Activated T-helper 17 cell treated with anti-CD3 and anti-CD28 coated beads, Interleukin-2, amount 50 U/mL, for 72 hours (primary cell): ENCODE results near the gene KRT79. TPM values are rescaled to one million over a fixed set of nuclear protein-coding genes. Genes with fewer than 3 reads are reported as not detected.

Source experiments
- ATAC-seq: fragments of 150-1000 bp; cut with Tn5 transposase; replicated peaks from 2 replicates; pipeline ENCODE4 v1.10.0; 2021; ENCODE audit warnings: mild to moderate bottlenecking, moderate library complexity
- H3K27ac Mint-ChIP-seq: one replicate; pipeline ENCODE4 v1.8.0; 2022; ENCODE audit warnings: mixed read lengths
- H3K27me3 Mint-ChIP-seq: one replicate; pipeline ENCODE4 v1.8.0; 2022; ENCODE audit warnings: mixed read lengths
- H3K36me3 Mint-ChIP-seq: one replicate; pipeline ENCODE4 v1.8.0; 2022; ENCODE audit warnings: low read depth, mild to moderate bottlenecking, mixed read lengths
- H3K4me1 Mint-ChIP-seq: one replicate; pipeline ENCODE4 v1.8.0; 2022; ENCODE audit warnings: mixed read lengths
- H3K4me3 Mint-ChIP-seq: one replicate; pipeline ENCODE4 v1.8.0; 2022; ENCODE audit warnings: mild to moderate bottlenecking, mixed read lengths
- H3K9me3 Mint-ChIP-seq: one replicate; pipeline ENCODE4 v1.8.0; 2022; ENCODE audit warnings: mixed read lengths
- total RNA-seq, 2 donors: library from RNA; stranded (reverse); gene quantifications; one replicate each; pipeline ENCODE4 v1.2.3, GENCODE V29; 2022

The KRT79 gene
- total RNA-seq, 2 donors from 2014 or later, result 0.82 TPM; not detected in 1

DNA sequence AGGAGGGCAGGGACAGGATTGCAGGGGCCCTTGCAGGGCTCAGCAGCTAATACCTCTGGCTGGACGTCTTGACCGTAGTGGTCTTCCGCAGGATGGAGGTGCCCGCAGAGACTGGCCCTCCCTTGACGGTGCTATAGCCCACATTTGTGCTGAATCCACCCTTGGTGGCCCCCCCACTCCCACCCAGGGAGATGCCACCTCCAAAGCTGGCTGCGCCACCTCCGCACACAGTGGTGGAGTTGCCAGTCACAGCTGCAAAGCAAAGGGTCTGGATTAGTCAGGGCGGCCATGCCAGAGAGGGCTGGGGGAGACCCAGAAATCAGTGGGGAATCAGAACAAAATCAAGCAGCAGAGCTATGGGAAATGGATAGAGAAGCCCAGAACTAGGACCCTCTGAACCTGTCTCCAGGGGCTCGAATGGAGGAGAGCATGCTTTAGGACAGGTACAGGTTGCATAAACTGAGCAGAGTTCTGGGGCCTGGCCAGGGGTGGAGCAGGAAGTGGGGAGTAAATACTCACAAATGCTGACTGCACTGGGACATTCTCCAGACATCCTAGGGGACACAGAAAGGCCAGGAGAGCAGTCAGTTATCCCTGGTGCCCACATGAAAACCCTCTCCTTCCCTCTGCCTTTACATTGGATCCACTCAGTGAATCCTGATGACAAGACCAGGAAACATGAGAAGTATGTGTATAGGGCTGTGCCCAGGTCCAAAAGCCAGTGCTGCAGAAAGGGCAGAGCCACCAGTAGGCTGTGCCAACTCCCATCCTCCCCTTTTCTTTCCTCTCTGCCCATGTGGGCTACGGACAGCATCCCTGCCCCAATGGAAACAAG lies 12.1 kb downstream of the KRT79 start:
- H3K36me3 Mint-ChIP-seq, result no peaks in the 10 kb centered on the region
- ATAC-seq, result no peak
- no peak overlapping the region for H3K4me3 Mint-ChIP-seq
- H3K27ac Mint-ChIP-seq, result peak overlapping the region; percentile 41
- peaks cover 17% of the 10 kb centered on the region for H3K27me3 Mint-ChIP-seq
- H3K9me3 Mint-ChIP-seq, result no peaks in the 10 kb centered on the region
- H3K4me1 Mint-ChIP-seq, result no peaks in the 10 kb centered on the region

DNA sequence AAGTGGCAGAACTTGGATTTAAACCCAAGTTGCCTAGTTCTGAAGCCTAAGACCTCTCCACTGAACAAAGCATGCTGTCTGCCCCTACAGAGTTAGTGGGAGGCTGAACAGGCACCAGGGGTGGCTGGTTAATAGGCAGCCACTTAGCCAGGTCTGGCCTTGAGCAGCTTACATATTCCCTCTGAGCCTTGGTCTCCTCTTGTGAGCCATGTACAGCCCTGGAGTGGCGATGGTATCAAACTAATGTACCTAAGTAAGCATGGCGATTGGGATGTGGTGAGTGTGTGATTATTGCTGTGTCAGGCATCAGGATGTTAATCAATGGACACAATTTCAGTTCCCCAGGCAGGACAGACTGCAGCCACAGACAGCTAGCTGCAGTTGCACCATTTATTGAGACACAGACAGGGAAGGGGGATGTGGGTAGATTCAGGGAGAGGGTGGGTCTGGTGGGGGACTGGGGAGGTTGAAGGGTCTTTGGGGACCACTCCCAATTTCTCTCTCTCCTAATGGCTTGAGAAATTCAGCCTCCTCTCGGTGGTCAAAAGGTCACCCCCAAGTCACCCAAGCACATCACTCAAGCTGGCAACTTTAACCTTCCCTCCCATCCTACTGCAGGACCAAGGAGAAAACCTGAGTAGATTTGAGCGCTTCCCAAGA lies 12.9 kb downstream of the KRT79 start:
- no peaks in the 10 kb centered on the region for H3K36me3 Mint-ChIP-seq
- no peaks in the 10 kb centered on the region for H3K4me1 Mint-ChIP-seq
- no peak overlapping the region for H3K27ac Mint-ChIP-seq
- H3K4me3 Mint-ChIP-seq, result no peak overlapping the region
- no peaks in the 10 kb centered on the region for H3K9me3 Mint-ChIP-seq
- no peak for ATAC-seq
- peaks cover 17% of the 10 kb centered on the region for H3K27me3 Mint-ChIP-seq

DNA sequence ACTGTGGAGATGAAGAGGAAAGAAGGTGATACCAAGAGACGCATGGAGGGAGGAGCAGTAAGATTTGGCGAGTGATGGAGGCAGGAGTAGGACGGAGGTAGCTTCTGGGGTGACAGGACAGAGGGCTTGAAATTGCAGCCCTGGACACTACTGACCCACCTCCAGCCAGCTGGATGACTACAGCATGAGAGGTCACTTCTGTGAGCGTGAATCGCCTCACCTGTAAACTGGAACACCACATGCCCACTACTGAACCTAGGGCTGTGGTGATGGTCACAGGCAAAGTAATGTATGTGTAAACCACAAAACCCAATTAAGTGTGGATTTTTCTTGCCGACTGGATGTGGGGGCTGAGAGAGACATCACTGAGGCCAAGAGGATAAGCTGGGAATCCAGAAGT lies 13.6 kb downstream of the KRT79 start:
- H3K36me3 Mint-ChIP-seq, result no peaks in the 10 kb centered on the region
- H3K4me1 Mint-ChIP-seq, result no peaks in the 10 kb centered on the region
- no peak overlapping the region for H3K4me3 Mint-ChIP-seq
- ATAC-seq, result no peak
- peaks cover 17% of the 10 kb centered on the region for H3K27me3 Mint-ChIP-seq
- H3K9me3 Mint-ChIP-seq, result no peaks in the 10 kb centered on the region
- no peak overlapping the region for H3K27ac Mint-ChIP-seq

DNA sequence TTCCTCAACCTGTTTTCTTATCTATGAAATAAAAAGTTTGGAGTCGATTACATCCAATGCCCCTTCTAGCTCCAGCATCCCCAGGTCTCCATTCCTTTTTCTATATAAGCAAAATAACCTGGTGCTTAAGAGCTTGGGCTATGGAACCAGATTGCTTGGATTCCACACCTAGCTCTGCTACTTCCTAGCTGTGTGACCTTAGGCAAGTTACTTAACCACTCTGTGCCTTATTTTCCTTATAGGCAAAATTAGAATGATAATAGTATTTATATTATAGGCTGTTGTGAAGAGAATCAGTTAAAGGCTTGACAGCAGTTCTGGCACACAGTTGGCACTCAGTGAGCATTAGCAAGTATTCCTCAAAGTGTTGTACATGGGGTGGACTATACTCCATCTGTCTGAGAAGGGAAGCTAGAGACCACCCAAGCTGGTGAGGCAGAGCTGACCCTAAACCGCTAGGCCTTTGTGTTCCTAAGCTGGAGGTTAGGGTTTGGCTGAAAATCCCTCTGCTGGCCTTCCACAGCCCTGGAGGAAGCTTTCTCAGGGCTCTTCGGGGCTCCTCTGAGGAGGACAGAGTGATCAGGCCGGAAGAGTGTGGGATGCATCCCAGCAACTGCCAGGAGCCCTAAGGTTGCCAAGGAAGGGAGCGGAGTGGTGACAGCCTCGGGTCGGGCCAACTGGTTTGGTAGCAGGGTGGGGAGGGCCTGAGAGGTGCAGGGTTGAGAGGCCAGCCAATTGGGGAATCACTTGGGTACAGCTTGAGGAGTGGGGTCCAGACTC lies 14.2 kb downstream of the KRT79 start:
- no peaks in the 10 kb centered on the region for H3K4me1 Mint-ChIP-seq
- no peaks in the 10 kb centered on the region for H3K9me3 Mint-ChIP-seq
- ATAC-seq, result no peak
- no peaks in the 10 kb centered on the region for H3K36me3 Mint-ChIP-seq
- peaks cover 13% of the 10 kb centered on the region for H3K27me3 Mint-ChIP-seq
- no peak overlapping the region for H3K4me3 Mint-ChIP-seq
- H3K27ac Mint-ChIP-seq, result no peak overlapping the region

DNA sequence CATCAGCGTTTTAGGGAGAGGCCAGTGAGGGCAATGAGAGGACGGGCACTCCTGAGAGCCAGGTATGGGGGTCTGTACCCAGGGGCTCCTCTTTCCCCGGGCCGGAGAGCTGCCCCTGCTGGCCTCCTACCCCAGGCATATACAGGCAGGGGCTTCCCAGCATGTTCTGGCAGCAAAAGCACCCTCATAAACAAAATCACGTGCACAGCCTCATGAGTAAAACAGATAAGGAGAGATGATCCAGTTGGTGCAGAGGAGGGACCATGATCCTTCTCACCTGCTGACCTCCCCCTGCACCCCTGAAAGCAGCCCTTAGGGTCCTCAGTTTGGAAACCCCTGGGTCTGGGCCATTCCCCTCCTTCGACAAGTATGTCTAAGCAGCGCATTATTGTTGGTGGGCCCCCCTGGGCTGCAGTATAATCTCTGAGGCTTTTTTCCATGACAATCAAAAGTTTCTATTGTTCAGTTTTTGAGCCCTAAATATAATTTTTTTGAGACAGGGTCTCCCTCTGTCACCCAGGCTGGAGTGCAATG lies 15.2 kb downstream of the KRT79 start:
- no peaks in the 10 kb centered on the region for H3K36me3 Mint-ChIP-seq
- no peaks in the 10 kb centered on the region for H3K4me1 Mint-ChIP-seq
- H3K27me3 Mint-ChIP-seq, result peaks cover 17% of the 10 kb centered on the region
- ATAC-seq, result no peak
- H3K27ac Mint-ChIP-seq, result no peak overlapping the region
- H3K9me3 Mint-ChIP-seq, result no peaks in the 10 kb centered on the region
- no peak overlapping the region for H3K4me3 Mint-ChIP-seq

DNA sequence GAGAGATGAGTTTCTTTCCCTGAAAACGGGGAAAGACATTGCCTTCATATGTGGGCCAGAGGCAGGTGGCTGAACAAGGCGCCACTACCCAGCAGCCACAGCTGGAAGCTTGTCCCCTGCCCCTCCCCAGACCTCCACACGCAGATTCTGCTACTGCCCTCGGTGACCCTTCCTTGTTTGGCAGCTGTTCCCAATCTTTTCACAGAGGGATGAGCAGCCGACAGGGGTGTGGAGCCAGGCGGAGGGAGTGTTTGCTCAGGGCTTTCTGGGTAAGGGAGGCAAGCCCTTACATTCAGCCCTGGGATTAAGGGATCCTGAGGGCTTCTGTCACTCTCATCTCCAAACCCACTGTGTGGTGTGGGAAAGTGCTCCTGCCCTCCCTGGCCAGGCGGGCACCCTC lies 15.7 kb downstream of the KRT79 start:
- Mint-ChIP-seq H3K27me3 (peaks cover 17% of the 10 kb centered on the region), H3K27ac (no peak overlapping the region), H3K4me1 (no peaks in the 10 kb centered on the region), H3K36me3 (no peaks in the 10 kb centered on the region), H3K4me3 (no peak overlapping the region), H3K9me3 (no peaks in the 10 kb centered on the region)
- ATAC-seq, result no peak

DNA sequence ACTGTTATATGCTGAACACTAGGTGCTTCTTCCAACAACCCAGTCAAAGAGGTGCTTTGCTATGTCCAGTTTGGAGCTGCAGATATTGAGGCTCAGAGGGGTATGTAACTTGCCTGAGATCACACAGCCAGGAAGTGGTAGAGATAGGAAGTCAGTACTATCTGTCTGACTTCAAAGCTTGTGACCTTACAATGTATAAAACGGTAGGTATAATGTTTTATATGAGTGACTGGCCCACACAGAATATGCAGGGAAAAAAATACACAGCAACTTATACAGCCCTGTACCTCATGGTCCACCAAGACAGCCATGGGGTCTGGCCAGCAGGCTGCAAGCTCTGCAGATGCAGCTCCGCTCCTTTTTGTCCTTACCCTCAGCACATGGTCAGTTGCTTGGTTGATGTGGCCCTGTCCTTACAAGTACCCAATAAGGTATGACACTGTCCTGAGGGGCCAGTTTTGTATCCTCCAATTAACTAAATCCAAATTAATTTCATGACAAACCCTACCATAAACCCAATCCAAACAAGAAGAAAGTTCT lies 16.3 kb downstream of the KRT79 start:
- Mint-ChIP-seq H3K9me3 (no peaks in the 10 kb centered on the region), H3K4me3 (no peak overlapping the region), H3K36me3 (no peaks in the 10 kb centered on the region), H3K27ac (no peak overlapping the region), H3K4me1 (no peaks in the 10 kb centered on the region), H3K27me3 (peaks cover 17% of the 10 kb centered on the region)
- no peak for ATAC-seq

DNA sequence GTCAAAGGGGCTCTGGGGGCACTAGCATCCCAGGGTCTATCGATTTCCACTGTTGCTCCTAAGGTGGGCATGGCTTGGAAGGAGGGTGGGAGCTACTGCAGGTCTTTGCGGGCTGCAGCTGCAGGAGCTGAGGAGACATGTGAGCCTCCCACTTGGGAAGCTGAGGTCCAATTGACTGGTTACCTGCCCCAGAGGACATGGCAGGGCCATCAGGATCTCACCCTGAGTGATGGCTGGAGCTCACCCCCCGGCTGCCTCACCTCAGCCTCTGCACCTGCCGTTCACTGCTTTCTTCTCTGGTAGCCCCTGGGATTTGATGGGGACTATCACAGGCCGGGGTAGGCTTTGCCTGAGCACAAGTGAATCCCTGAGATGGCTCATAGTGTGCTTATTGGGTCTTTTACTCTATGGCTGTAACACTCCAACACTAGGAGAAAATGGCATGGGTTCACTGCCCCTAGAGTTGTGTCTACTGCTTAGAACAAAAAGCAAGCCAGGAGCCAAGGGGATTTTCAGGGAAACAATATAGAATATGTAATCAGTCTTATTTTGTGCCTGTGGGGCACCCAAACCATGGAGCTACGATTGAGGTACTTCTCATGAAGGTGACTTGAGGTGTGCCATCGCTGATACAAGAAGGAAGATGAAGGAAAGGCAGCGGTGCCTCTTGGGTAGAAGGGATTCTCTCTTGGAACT lies 17.0 kb downstream of the KRT79 start:
- Mint-ChIP-seq H3K4me1 (no peaks in the 10 kb centered on the region), H3K36me3 (no peaks in the 10 kb centered on the region), H3K9me3 (no peaks in the 10 kb centered on the region)

DNA sequence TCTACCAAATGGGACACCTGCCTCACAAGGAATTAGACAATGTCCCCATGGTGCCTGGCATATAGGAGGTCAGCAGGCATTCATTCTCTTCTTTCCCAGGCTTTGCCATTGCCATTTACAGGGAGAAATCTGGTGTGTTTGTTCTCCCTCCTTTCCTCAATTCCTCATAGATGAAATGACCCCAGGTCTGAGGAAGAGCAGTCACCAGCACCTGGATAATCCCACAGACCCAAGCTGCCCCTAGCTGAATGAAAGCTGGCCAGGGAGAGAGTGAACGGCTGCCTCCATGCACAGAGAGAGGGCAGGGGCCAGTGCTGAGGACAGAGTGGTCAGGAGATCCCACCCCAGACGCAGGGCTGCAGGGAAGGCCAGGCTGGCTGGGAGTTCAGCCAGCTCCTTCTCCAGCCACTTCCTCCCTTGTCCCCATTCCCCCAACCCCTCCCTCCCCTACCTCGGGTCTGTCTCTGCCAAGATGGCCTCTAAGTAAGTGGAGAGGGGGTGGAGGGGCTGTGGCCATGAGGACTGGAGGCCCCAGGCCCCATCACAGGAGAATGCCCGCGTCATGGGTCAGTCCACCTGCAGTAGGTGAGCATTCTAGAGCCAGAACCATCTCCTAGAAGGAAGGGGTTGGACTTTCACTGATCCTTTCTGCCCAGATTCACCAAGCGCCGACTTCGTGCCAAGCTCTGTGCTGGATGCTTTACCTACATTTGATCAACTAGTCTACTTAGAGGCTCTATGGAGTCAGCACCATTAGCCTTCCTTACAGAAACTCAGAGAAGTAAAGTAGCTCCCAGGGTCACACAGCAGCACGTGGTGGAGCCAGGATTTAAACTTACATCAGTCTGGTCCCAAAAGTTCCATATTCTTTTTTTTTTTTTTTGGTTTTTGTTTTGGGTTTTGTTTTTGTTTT lies 18.2 kb downstream of the KRT79 start:
- no peaks in the 10 kb centered on the region for H3K4me1 Mint-ChIP-seq
- no peak for ATAC-seq
- H3K36me3 Mint-ChIP-seq, result no peaks in the 10 kb centered on the region
- H3K9me3 Mint-ChIP-seq, result no peaks in the 10 kb centered on the region
- peaks cover 17% of the 10 kb centered on the region for H3K27me3 Mint-ChIP-seq
- H3K4me3 Mint-ChIP-seq, result no peak overlapping the region
- H3K27ac Mint-ChIP-seq, result no peak overlapping the region

More for the DNA sequence above, 17.0 kb downstream of the KRT79 start:
- H3K27ac Mint-ChIP-seq, result no peak overlapping the region
- no peak overlapping the region for H3K4me3 Mint-ChIP-seq
- ATAC-seq, result no peak
- peaks cover 17% of the 10 kb centered on the region for H3K27me3 Mint-ChIP-seq

DNA sequence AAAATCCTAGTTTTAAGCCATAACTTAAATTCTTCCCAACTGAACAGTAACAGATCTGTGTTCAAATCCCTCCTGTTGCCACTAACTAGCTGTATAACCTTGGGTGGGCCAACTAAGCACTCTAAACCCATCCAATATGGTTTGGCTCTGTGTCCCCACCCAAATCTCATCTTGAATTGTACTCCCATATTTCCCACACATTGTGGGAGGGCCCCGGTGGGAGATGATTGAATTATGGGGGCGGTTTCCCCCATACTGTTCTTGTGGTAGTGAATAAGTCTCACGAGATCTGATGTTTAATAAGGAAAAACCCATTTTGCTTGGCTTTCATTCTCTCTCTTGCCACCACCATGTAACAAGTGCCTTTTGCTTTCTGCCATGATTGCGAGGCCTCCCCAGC lies 18.9 kb downstream of the KRT79 start:
- H3K27me3 Mint-ChIP-seq, result peaks cover 14% of the 10 kb centered on the region
- no peak overlapping the region for H3K27ac Mint-ChIP-seq
- H3K9me3 Mint-ChIP-seq, result no peaks in the 10 kb centered on the region
- no peaks in the 10 kb centered on the region for H3K36me3 Mint-ChIP-seq
- ATAC-seq, result no peak
- no peaks in the 10 kb centered on the region for H3K4me1 Mint-ChIP-seq
- no peak overlapping the region for H3K4me3 Mint-ChIP-seq

DNA sequence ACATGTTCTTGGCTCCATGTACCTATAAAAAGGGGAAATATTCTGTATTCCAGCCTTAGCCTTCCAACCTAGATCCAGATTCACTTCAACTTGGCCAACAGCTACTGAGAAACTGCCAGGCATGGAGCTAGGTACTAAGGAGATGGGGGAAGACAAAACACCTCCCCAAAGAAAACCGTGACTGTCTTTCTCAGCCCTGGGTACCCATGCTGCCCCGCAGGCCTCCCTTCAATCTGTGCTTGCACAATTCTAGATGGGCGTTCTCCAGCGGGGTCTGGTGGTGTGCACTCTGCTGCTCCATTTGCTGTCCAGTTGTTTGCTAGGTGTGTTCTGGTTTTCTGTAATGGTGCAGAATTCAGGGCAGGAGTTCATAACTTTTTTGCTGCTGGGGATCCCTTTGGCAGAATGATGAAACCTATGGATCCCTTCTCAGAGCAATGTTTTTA lies 19.4 kb downstream of the KRT79 start:
- Mint-ChIP-seq H3K27ac (no peak overlapping the region), H3K4me1 (no peaks in the 10 kb centered on the region), H3K27me3 (peaks cover 12% of the 10 kb centered on the region), H3K36me3 (no peaks in the 10 kb centered on the region), H3K9me3 (no peaks in the 10 kb centered on the region), H3K4me3 (no peak overlapping the region)
- ATAC-seq, result no peak

DNA sequence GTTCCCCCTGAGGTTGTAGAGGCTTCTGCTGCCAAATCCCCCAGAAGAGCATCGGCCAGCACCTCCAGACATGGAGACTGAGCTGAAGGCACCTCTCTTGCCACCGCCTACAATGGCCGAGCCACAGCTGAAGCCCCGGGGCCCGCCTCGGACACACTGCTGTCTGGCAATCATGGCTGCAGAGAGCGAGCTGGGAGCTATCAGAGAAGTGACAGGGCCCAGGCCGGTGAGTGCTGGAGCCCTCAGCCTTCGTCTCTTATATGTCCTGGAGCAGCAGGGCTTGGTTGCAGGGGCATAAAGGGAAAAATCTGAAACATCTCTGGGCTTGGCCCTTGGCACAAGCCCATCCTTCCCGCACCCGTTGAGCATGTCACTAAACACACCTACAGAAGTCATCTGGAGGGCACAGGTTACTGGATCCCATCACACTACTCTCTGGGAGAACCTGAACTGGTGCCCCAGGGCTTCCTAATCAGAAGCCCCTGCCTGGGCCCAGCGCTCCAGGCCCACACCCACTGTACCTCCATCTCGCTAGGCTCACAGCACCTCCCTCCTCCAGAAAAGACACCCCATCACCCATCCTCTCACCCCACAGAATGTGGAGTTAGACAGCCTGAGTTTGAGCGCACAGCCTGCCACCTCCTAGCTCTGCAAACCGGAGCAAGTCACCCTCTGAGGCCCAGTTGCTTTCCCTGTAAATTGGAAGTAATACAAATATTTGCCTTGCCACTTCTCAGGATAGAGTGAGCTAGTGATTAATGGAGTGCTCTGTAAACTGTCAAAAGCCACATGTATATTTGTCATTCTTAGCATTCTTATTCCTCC lies 20.0 kb downstream of the KRT79 start, which contains the start of gene KRT4:
TSS of gene KRT4 (minus strand) at position 232 of the 825 bp plus-strand sequence. CDS start at position 174, 58 bp downstream.
- H3K27me3 Mint-ChIP-seq, result peaks cover 12% of the 10 kb centered on the region
- no peak for ATAC-seq

More for the DNA sequence above, 20.0 kb downstream of the KRT79 start, which contains the start of gene KRT4:
- no peaks in the 10 kb centered on the region for H3K36me3 Mint-ChIP-seq
- no peaks in the 10 kb centered on the region for H3K4me1 Mint-ChIP-seq
- no peaks in the 10 kb centered on the region for H3K9me3 Mint-ChIP-seq
- no peak within 1 kb of the TSS for H3K27ac Mint-ChIP-seq
- H3K4me3 Mint-ChIP-seq, result no peak within 1 kb of the TSS
